SIG-M5 treated with dmso at 0.1 percent for 504 hours (cell line): Measurements from ENCODE around the gene USP6NL.
"Not testable (repeated sequence)": the region's sequence is repeated elsewhere in the genome, so short reads cannot be mapped to it uniquely, and the experiment has no call there.

ENCODE experiments used
- DNase-seq: peaks from one replicate; lab custom pipeline; 2025; ENCODE audit not compliant: unreplicated experiment; lab: John Stamatoyannopoulos, UW

Gene USP6NL

DNA sequence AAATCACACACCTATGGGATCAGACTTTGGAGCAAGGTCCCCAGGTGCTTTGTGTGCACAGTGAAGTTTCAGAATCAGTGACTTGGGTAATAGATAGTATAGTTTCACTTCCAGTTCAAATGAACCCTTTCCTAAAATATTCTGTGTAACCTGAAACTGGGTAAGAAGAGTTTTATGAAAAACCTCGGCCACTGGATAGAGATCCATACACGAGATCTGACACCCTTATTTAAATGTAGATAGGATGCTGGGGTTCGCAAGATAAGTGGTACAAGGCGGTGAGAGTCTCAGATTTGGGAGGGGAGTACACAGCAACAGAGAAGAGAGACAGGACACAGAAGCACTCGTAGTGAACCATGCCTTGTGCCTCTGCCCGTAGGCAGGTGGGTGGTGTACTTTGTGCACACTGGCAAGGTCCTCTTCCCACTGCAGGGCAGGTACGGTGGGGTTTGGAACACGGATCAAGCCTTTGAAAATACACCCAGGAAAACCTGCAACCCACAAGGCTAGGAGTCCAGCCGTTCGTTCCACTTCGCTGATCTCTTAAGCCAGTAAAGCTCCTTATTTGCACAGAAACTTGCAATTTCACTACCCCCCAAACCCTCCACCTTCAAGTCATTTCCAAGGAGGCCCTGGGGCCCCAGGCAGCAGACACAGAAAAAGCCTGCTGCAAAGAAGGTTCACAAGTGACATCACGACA is 162.8 kb downstream of the USP6NL start:
- no peak for DNase-seq

DNA sequence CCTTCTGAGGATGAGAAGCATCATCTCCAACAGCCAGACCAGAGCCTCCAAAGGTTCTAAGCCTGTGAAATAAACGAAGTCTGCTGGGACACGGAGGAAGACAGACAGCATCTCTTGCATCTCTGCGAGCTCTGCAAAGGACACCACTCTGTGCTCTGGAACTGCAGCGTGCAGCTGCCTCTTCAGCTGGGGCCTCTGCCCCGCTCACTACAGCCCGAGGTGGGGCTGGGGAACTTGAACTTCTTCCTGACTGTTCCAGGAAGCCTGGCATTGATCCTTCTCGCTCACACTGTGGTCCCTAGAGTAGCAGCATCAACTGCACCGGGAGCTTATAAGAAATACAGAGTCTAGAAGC is 163.3 kb downstream of the USP6NL start:
- no peak for DNase-seq

DNA sequence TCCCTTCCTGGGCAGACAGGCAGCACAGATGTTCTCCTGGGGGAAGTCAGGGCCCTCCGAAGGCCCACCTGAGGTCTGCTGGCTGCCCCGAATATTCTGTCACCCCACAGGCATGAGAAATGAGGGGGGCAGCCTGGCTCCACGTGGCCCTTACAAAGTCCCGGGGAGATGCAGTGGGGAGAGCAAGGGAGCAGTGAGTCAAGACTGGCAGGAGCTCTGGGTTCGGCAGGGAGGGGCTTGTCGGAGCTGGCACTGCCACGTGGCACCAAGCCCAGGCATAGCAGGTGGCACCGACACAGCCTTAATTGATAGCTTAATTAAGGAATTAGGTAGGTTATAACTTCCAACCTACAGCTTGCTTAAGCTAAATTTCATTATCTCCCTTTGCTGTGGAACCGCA is 163.9 kb downstream of the USP6NL start:
- no peak for DNase-seq

DNA sequence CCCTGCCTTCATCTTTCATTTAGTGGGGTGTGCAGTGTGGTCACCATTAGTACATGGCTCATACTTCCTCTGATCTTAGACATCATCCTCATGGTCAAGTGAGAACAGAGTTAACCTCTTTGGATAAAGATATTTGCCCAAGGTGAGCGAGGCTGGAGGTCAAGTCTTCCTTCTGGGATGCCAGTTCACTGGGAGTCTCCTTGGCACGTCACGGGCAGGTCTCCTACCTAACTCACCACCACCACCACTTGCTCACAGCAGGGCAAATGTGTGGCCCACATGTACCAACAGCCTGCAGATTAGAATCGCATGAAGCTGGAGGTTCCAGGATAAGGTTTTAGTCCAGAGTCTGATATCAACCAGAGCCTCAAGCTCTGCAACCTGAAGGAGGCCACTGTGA is 164.6 kb downstream of the USP6NL start:
- DNase-seq, result no peak

- no peak for DNase-seq
Measured at GRCh38 chr10:11446133-11446532, 165.3 kb downstream of the USP6NL start.

DNA sequence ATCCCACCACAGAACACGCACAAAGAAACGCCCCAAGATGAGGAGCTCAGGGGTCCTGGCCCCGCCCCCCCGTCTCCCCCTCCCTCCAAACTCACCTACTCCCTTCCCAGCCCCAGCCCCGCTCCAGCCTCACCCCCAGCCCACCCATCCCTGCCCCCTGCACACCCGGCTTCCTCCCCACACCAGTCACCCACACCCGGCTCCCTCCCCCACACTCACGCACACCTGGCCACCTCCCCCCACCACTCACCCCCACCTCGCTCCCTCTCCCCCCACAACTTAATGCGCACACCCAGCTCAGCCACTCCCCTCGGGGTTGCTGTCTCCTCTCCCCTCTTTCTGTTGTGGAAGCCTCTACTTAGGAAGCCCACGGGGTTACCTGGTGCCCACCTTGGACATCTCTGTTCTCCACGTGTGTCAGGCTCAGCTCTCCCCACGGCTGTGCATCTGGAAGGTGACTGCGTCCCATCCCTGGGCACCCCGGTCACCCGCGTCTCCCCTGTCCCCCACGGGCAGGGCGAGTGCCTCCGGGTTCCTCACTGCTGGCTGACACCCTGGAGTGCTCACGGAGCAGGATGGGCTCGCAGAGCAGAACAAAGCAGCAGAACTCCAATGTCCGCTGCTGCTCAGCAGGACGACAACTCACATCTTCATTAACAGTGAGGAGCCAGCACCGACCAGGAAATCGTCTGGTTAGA is 166.8 kb downstream of the USP6NL start:
- no peak for DNase-seq

DNA sequence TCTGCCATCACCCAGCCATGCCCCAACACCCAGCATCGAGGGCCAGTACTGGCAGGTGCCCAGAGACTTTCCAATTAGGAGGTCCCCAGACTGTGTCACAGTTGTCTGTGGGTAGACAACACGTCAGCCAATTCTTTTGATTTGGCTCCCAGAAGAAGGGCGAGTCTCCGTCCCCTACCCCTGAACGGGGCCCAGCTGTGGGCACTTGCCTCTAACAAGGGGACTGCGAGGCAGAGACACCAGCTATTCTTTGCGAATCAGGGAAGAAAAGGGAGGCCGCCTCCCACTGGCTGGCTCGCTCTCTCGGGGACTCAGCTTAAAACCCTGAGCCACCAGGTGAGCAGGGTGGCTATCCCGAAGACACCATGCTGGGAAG is 167.3 kb downstream of the USP6NL start:
- DNase-seq, result no peak

DNA sequence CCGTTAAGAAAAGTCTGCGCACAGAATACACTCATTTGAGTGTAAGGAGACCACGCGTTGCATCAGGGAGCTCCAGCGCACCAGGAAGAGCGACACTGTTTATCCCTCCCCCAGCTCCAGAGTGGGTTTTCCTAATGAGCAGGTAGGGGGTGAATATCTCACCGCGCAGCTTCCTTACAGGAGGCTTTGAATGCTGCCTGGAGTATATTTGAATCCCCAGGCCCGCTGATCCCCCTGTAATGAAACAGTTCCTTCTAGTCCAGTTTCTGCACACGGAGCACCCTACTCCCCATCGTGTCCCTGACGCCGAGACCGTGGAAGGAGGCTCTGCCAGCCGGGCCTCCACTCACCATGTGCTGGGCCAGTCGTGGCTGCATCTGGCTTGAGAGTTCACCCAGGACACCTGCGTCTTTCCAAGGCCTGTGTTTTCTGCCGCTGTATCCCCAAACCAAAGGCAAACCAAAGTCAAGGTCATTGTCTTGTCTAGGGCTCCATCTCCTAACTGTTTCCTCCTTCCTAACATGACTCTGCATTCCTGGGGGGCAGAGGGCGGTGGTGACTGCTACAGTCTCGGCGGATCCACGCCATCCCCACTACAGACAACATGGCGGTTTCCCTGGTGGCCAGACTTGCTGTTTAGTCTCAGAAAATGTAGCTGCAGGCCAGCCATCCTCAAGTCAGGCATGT is 167.8 kb downstream of the USP6NL start:
- DNase-seq, result no peak

GRCh38 chr10:11442001-11442773 is 169.3 kb downstream of the USP6NL start:
- no peak for DNase-seq

GRCh38 chr10:11441151-11441535 is 170.3 kb downstream of the USP6NL start:
- DNase-seq, result no peak

GRCh38 chr10:11440250-11441150 is 170.9 kb downstream of the USP6NL start:
- no peak for DNase-seq

GRCh38 chr10:11439523-11440053 is 171.9 kb downstream of the USP6NL start:
- no peak for DNase-seq

DNA sequence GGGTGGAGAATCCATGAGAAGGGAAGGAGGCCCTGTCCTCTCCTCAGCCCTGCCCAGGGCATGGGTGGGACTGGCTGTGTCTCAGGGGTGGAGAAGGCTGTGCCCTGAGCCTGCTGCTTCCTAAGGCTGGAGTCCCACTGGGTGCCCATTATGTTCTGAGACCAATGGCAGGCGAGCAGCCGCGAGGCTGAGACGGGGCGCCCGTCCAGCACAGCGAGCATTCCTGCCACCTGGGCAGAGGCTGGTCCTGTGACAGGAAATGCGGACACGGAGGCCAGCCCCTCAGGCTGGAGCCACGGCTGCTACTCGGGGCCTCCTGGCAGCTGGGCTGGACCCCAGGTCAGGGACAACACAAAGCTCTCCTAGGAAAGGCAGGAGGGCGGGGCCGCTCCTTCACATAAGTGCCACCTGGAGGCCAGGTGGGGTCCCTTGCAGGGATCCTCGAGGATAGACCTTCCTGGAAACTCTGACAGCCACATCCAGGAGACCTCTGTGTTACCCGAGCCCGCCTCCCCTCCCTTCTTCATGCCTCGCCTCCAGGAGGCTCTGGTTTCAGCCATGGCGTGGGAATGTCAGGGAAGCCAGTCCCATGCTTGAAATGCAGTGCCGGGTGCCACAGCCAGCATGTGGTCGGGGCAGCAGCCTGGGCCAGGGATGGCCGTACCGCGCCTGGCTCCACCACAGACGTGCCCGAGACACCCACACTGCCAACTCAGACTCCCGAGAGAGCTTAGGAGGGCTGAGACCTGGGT is 173.9 kb downstream of the USP6NL start:
- no peak for DNase-seq

DNA sequence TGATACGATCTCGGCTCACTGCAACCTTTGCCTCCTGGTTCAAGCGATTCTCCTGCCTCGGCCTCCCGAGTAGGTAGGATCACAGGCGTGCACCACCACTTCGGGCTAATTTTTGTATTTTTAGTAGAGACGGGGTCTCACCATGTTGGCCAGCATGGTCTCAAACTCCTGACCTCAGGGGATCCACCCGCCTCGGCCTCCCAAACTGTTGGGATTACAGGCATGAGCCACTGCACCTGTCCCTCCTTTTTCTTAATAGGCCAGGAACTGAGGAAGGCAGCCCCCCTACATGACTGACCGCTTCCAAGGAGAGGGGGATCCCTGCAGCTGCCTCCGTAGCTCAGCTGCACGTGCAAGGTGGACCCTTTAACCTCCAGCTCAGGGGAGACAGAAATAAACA is 175.0 kb downstream of the USP6NL start:
- not testable (repeated sequence) for DNase-seq

DNA sequence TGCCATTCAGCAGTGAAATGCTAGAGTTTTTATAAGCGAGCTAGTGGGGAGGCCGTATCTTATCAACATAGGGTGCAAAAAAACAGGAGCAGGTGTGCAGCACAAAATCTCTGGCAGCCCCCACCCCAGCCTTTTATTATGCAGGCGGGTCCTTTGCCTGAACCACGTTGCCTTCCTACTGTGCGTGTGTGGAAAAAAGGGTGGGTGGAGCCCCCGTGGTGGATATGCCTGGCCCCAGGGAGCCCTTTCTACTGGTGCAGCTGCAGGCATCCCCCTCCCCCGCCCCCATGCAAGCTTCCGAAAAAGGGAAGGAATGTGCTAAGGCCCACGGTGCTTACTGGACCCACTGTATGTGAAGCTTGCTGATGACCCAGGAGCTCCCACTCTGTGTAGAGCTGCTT is 175.9 kb downstream of the USP6NL start:
- DNase-seq, result no peak

DNA sequence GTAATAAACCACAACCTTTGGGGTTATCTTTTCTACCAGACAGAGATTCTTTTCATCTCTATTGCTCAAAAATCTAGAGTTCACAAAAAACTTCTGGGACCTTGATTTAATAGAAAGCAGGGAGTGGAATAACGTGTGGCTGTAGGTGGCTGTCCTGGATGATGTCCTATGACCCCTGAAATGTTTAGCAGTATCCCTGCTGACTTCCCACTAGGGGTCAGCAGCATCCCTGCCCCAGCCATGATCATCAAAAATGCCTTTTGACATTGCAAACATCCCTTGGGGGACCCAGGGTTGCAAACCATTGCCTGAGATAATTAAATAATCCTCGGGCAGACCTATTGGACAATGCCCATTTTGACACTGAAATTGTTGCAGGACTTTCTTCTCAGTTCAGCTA is 177.1 kb downstream of the USP6NL start:
- DNase-seq, result no peak

- no peak for DNase-seq
Measured at GRCh38 chr10:11433657-11434056, 177.8 kb downstream of the USP6NL start.

GRCh38 chr10:11431216-11431555 is 180.3 kb downstream of the USP6NL start:
- DNase-seq, result no peak

- DNase-seq, result no peak
Measured at GRCh38 chr10:11430421-11431215, 180.8 kb downstream of the USP6NL start.
